Progenitor cell of endocrine pancreas (in vitro differentiated cells): ENCODE data around the gene SPSB2. TPM values are rescaled to one million over a fixed set of nuclear protein-coding genes. Genes with fewer than 3 reads are reported as not detected.

ENCODE experiments used
- DNase-seq: peaks from one replicate; pipeline ENCODE4 v3.0.0; 2021; ENCODE audit warnings: low spot score; ENCODE audit not compliant: unreplicated experiment
- H3K27ac Mint-ChIP-seq: 2 replicates; pipeline ENCODE4 v1.8.0; 2021; ENCODE audit warnings: mild to moderate bottlenecking, moderate library complexity, mixed read lengths
- H3K27me3 Mint-ChIP-seq: 2 replicates; pipeline ENCODE4 v1.8.0; 2021; ENCODE audit warnings: mixed read lengths
- H3K36me3 Mint-ChIP-seq: 2 replicates; pipeline ENCODE4 v1.8.0; 2022; ENCODE audit warnings: mixed read lengths; ENCODE audit not compliant: insufficient read depth
- H3K4me1 Mint-ChIP-seq: 2 replicates; pipeline ENCODE4 v1.8.0; 2021; ENCODE audit warnings: low read depth, mixed read lengths
- H3K4me3 Mint-ChIP-seq: 2 replicates; pipeline ENCODE4 v1.8.0; 2021; ENCODE audit warnings: low read depth, mild to moderate bottlenecking, moderate library complexity, mixed read lengths
- H3K9me3 Mint-ChIP-seq: 2 replicates; pipeline ENCODE4 v1.8.0; 2021; ENCODE audit warnings: low read depth, mixed read lengths
- total RNA-seq: library from RNA; stranded (reverse); gene quantifications from 2 replicates; pipeline ENCODE4 v1.2.1, GENCODE V29; 2021
- TF ChIP-seq, protein P1 (sequence below): fragments of 200-600 bp; sonication (generic); IDR thresholded peaks from one replicate; pipeline ENCODE4 v1.5.0; 2021; ENCODE audit warnings: antibody characterized with exemption, mild to moderate bottlenecking; ENCODE audit not compliant: unreplicated experiment

Gene SPSB2
- total RNA-seq, 1 donor from 2014 or later, result 11.7 TPM

DNA sequence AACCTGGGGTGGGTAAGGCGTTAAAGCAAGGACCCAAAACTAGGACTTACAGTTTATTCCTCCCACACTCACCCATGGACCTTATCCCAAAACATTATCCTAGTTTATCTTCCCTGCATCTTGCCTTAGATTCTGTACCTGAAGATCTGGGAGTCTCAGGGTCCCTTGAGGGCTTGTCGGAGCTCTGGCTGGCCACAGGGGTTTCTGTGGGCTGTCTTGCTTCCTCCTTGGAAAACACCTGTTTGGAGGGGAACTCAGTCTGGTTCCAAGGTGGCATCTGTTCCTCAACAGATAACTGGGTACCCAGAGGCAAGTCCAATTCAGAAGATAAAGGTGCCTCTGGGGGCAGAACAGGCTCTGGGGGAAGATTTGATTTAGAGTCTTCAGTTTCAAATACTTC is 23.7 kb downstream of the SPSB2 start:
- H3K9me3 Mint-ChIP-seq, result no peaks in the 10 kb centered on the region
- TF ChIP-seq, protein P1, sequence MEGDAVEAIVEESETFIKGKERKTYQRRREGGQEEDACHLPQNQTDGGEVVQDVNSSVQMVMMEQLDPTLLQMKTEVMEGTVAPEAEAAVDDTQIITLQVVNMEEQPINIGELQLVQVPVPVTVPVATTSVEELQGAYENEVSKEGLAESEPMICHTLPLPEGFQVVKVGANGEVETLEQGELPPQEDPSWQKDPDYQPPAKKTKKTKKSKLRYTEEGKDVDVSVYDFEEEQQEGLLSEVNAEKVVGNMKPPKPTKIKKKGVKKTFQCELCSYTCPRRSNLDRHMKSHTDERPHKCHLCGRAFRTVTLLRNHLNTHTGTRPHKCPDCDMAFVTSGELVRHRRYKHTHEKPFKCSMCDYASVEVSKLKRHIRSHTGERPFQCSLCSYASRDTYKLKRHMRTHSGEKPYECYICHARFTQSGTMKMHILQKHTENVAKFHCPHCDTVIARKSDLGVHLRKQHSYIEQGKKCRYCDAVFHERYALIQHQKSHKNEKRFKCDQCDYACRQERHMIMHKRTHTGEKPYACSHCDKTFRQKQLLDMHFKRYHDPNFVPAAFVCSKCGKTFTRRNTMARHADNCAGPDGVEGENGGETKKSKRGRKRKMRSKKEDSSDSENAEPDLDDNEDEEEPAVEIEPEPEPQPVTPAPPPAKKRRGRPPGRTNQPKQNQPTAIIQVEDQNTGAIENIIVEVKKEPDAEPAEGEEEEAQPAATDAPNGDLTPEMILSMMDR, result no peak
- H3K27ac Mint-ChIP-seq, result no peak overlapping the region
- peaks cover 29% of the 10 kb centered on the region for H3K4me1 Mint-ChIP-seq
- H3K4me3 Mint-ChIP-seq, result peak overlapping the region; percentile 57
- no peaks in the 10 kb centered on the region for H3K27me3 Mint-ChIP-seq
- H3K36me3 Mint-ChIP-seq, result peaks cover 12% of the 10 kb centered on the region
- no peak for DNase-seq

DNA sequence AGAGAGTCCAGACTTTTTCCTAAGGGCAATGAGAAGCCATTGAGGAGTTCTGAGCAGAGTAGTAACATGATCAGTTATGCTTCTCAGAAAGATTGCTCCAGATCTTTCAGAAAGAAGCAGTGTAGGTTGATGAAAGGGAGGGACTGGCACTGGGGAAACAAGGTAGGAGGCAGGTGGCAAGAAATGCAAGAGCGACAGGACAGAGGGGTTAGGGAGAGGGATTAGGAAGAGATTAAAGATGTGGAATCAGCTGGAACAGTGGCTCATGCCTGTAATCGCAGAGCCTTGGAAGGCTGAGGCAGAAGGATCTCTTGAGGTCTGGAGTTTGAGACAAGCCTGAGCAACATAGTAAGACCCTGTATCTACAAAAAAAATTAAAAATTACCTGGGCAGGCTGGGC is 25.4 kb downstream of the SPSB2 start:
- Mint-ChIP-seq H3K36me3 (peaks cover 9% of the 10 kb centered on the region), H3K4me3 (no peak overlapping the region), H3K27ac (no peak overlapping the region), H3K9me3 (no peaks in the 10 kb centered on the region), H3K27me3 (no peaks in the 10 kb centered on the region), H3K4me1 (peaks cover 18% of the 10 kb centered on the region)
- TF ChIP-seq, protein P1, result no peak
- DNase-seq, result no peak

DNA sequence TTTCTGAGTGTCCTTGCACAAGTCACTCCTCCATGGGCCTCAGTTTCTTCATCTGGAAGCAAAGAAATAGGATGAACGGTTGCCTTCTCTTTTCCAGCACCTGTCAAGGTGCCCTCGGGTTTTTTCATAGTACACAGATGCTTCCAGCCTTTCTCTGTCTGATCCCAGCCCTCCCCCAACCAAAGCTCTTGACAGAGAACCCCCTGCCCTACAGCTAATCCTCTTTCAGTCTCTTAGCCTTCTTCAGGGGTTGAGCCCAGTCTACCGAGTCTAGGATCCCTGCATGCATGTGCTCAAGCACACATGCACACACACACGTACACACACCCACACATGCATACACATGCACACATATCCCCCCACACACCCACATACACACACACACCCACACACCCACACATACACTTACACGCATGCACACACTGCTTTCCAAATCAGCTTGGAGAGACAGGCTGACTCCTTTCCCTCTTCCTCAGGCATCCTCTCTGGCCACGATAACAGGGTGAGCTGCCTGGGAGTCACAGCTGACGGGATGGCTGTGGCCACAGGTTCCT is 26.7 kb downstream of the SPSB2 start:
- no peaks in the 10 kb centered on the region for H3K9me3 Mint-ChIP-seq
- no peak overlapping the region for H3K27ac Mint-ChIP-seq
- no peak for DNase-seq
- peaks cover 9% of the 10 kb centered on the region for H3K36me3 Mint-ChIP-seq
- H3K4me3 Mint-ChIP-seq, result no peak overlapping the region
- TF ChIP-seq, protein P1, result no peak
- no peaks in the 10 kb centered on the region for H3K27me3 Mint-ChIP-seq
- peaks cover 20% of the 10 kb centered on the region for H3K4me1 Mint-ChIP-seq

DNA sequence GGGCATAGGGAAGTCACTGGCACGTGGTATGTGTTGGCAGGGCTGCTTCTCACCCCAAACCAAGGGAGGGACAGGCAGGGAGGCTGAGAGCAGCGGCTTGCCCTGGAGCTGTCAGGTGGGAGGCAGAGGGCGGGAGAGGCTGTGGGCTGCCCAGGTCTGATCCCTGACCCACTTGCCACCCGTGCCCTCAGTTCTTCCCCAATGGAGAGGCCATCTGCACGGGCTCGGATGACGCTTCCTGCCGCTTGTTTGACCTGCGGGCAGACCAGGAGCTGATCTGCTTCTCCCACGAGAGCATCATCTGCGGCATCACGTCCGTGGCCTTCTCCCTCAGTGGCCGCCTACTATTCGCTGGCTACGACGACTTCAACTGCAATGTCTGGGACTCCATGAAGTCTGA is 27.7 kb downstream of the SPSB2 start:
- H3K9me3 Mint-ChIP-seq, result no peaks in the 10 kb centered on the region
- H3K27me3 Mint-ChIP-seq, result no peaks in the 10 kb centered on the region
- H3K4me3 Mint-ChIP-seq, result no peak overlapping the region
- H3K36me3 Mint-ChIP-seq, result peaks cover 9% of the 10 kb centered on the region
- TF ChIP-seq, protein P1, result no peak
- H3K4me1 Mint-ChIP-seq, result peaks cover 13% of the 10 kb centered on the region
- no peak for DNase-seq
- no peak overlapping the region for H3K27ac Mint-ChIP-seq

DNA sequence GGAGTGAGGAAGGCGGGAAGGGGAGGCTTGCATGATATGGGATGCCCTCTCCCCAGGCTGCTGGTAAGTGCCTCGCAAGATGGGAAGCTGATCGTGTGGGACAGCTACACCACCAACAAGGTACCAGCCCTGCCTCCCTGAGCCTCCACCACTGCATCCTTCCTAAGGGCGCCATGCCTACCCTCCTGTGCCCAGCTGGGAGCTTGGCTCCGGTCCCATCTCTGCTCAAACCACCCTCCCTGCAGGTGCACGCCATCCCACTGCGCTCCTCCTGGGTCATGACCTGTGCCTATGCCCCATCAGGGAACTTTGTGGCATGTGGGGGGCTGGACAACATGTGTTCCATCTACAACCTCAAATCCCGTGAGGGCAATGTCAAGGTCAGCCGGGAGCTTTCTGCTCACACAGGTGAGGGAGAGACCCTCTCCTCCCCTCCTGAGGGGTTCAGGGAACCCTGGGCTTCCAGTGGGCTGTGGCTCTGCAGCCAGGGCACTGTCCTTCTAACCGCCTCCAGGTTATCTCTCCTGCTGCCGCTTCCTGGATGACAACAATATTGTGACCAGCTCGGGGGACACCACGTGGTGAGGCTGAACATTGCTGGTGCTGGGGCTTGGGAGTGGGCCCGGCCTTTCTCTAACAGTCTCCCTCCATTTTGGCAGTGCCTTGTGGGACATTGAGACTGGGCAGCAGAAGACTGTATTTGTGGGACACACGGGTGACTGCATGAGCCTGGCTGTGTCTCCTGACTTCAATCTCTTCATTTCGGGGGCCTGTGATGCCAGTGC is 29.8 kb downstream of the SPSB2 start:
- H3K27ac Mint-ChIP-seq, result peak overlapping the region; percentile 54
- peaks cover 14% of the 10 kb centered on the region for H3K36me3 Mint-ChIP-seq
- no peaks in the 10 kb centered on the region for H3K27me3 Mint-ChIP-seq
- no peak overlapping the region for H3K4me3 Mint-ChIP-seq
- H3K9me3 Mint-ChIP-seq, result no peaks in the 10 kb centered on the region
- TF ChIP-seq, protein P1, result peak; percentile 41
- peaks cover 5% of the 10 kb centered on the region for H3K4me1 Mint-ChIP-seq
- DNase-seq, result no peak
